ENCODE measurements around the gene TGIF1. TPM values are rescaled to one million over a fixed set of nuclear protein-coding genes. Genes with fewer than 3 reads are reported as not detected.

The TGIF1 gene
- total RNA-seq, 2 experiments from 2014 or later, result 18.8 to 21.2 TPM

DNA sequence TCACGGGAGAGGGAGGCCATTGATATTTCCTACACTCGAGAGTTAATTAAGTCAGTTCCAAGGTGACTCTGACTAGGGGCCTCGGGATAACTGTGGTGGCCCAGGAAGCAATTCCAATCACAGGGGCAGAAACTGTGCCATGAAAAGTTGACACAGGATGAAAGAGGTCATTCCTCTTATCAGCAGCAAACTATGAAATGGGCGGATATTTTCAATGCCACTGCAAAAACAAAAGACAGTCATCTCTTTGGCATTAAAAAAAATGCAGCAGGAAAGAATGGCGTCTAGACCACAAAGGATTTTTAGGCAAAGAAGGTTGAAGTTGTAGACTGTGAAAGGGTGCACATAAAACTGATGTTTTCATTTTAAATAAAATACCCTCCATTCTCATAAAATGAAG is 50.0 kb downstream of the TGIF1 start:
- DNase-seq, result no peak
- H3K4me3 Mint-ChIP-seq, result no peak overlapping the region
- no peaks in the 10 kb centered on the region for H3K36me3 Mint-ChIP-seq
- peaks cover 42% of the 10 kb centered on the region for H3K27me3 Mint-ChIP-seq
- peaks cover 18% of the 10 kb centered on the region for H3K4me1 Mint-ChIP-seq
- no peaks in the 10 kb centered on the region for H3K9me3 Mint-ChIP-seq
- H3K27ac Mint-ChIP-seq, result no peak overlapping the region

DNA sequence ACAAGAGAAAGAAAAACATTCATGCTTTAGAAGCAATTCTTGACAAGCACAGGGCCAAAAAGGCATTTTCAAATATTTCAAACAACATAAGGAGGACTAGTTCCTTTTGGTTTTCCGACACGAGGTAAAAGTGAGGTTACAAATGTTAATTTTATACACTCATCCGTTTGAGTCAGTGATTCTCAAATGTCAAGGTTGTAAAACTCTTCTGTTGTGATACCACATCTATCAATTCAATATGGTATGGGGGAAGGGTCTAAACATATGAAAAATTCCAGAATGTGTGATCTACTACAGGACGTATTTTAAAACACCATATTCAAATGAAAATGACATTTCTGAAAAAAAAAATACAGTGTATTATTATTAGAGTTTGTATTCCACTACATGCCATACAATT is 52.7 kb downstream of the TGIF1 start:
- Mint-ChIP-seq H3K9me3 (no peaks in the 10 kb centered on the region), H3K36me3 (no peaks in the 10 kb centered on the region), H3K4me1 (peaks cover 13% of the 10 kb centered on the region), H3K27ac (no peak overlapping the region), H3K27me3 (peaks cover 29% of the 10 kb centered on the region), H3K4me3 (no peak overlapping the region)
- no peak for DNase-seq

DNA sequence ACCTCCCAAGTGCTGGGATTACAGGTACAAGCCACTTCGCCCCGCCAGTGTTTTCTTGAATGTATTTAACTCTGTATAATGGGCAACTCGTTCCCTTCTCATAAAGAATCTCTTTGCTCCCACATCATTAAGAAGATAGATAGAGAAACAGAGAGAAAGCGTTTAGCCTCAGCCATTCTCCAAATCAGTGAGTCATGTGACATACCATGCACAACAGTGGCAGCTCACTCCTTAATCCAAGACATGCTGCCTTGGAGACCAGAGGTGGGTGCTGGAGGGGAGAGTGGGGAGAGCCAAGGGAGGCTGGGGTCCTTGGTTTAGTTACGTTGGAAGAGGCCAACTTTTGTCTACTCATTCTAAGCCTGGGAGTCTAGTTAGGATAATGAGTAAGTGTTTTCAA is 54.7 kb downstream of the TGIF1 start:
- Mint-ChIP-seq H3K4me1 (peaks cover 7% of the 10 kb centered on the region), H3K27ac (no peak overlapping the region), H3K9me3 (no peaks in the 10 kb centered on the region), H3K4me3 (no peak overlapping the region), H3K36me3 (no peaks in the 10 kb centered on the region), H3K27me3 (peaks cover 9% of the 10 kb centered on the region)
- no peak for DNase-seq

DNA sequence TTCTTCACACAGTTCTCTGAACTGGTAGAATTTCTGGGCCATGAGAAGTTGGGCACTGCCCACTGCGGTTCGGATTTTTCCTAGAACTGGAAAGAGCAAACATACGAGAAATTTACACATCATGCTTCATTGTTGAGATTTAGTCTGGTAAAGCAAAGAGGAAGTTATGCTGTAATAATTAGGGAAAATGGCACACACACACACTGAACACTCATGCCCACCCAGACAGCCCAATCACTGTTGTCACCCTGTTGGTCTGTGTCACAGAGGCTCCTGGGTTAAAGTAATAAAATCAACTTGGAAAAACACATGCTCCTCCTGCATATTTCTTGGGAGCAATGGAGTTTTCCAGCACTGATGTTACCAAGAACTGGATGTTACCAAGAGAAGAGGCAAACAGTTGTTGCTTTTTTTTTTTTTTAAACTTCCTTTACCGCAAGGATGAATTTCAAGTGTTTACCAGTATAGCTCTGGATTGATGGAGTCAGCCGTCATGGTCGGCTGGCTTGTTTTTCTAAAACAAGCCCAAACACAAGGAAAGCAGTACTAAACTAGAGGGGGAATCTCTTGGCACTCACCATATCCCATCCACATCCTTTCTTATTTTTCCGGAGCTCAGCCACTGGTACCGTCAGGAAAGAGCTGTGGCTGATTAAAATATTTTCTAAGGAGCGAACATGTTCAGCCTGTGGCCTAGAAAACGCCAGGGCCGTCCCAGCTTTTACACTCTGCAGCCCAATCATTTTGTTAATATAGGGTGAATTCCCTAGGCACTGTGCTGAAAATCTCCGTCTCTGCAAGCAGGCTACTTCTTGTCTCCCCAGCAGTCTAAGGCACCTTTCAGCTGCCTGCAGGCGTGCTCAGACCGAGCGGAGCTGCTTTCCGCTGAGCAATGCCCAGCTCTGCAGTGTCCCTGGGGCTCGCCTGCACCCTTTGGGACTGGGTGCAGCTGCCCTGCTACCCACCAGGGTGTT is 58.9 kb downstream of the TGIF1 start:
- H3K36me3 Mint-ChIP-seq, result no peaks in the 10 kb centered on the region
- peaks cover 8% of the 10 kb centered on the region for H3K4me1 Mint-ChIP-seq
- DNase-seq, result no peak
- no peaks in the 10 kb centered on the region for H3K9me3 Mint-ChIP-seq
- no peaks in the 10 kb centered on the region for H3K27me3 Mint-ChIP-seq
- no peak overlapping the region for H3K4me3 Mint-ChIP-seq
- no peak overlapping the region for H3K27ac Mint-ChIP-seq

Other genes starting within 250 kb of the TGIF1 start
- under 1 TPM; 0.60 to 0.82 TPM for gene MYOM1, start 230.2 kb upstream of the TGIF1 start, total RNA-seq
- gene MYL12A, start 202.4 kb upstream of the TGIF1 start, total RNA-seq, result 100 to 1,000 TPM; 316 to 321 TPM
- 100 to 1,000 TPM; 234 to 235 TPM for gene MYL12B, start 188.0 kb upstream of the TGIF1 start, total RNA-seq

All from activated naive CD8-positive, alpha-beta T cell treated with anti-CD3 and anti-CD28 coated beads for 36 hours (primary cell).